GM21390 (cell line): Measurements from ENCODE around the gene PAIP1.
"Not testable (repeated sequence)": the region's sequence is repeated elsewhere in the genome, so short reads cannot be mapped to it uniquely, and the experiment has no call there.

Experiments
- ATAC-seq: cut with Tn5 transposase; IDR thresholded peaks from one replicate; pipeline ENCODE4 v1.9.1; 2021; ENCODE audit not compliant: unreplicated experiment

The PAIP1 gene, protein sequence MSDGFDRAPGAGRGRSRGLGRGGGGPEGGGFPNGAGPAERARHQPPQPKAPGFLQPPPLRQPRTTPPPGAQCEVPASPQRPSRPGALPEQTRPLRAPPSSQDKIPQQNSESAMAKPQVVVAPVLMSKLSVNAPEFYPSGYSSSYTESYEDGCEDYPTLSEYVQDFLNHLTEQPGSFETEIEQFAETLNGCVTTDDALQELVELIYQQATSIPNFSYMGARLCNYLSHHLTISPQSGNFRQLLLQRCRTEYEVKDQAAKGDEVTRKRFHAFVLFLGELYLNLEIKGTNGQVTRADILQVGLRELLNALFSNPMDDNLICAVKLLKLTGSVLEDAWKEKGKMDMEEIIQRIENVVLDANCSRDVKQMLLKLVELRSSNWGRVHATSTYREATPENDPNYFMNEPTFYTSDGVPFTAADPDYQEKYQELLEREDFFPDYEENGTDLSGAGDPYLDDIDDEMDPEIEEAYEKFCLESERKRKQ

DNA sequence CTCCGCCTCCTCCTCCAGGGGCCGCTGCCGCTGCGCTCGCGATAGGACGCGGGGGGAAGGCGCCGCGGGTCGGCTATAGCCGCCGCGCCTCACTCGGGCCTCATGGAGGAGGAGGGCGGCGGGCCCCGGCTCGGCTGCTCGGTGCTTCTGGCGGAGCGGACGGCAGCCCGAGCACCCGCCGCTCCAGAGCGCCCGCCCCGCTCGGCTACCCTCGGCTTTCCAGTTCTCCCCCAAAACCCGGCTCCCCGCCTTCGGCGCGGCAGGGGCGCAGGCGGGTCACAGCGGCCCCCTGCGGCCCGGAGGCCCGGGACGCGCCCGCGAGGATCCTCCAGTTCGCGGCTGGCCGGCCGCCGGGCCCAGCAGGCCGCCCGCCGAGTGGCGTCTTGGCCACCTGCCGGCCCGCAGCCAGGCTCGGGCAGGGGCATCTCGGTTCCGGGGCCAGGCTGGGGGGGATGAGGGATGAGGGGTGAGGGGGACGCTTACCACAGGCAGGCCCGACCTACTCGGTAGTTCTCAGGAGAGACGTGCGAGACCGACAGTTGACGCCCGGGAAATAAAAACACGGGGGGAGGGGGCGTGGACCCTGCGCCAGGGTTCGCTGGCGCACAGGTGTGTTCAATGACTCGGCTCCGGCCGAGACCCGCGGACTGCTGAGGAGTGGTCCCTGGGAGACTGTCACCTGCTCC lies at the start of gene PAIP1:
Gene PAIP1 (minus strand): TSS at position 221 of the 686 bp plus-strand sequence. CDS start 231 bp downstream, outside the sequence.
- ATAC-seq, result peak; percentile 77

DNA sequence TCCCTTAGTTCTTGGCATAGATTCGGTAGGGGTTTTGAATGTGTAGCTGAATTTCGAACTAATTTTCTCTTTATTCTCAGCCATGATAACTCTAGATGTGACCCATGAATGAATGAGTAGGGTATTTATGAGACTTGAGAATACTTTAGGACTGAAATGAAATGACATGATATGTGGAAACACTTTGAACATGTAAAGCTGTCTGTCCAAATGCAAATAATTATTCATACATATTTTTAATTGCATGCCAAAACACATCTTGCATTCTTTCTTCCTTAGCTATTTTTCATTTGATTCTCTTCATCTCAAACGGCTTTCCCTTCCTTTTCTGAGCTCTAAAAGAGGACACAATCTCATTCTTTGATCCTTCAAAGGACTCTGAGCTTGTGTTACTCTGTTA lies 49.5 kb upstream of the PAIP1 start:
- no peak for ATAC-seq

DNA sequence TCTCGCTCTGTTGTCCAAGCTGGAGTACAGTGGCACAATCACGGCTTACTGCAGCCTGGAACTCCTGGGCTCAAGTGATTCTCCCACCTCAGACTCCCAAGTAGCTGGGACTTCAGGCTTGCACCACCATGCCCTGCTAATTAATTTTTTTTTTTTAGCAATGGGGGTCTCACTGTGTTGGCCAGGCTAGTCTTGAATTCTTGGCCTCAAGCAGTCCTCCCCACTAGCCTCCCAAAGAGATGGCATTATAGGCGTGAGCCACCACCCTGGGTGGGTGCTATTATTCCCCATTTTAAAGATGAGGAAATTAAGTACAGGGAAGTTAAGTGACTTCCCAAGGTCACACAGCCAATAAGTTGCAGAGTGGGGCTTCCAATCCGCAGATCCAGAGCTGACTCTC lies 47.8 kb upstream of the PAIP1 start:
- ATAC-seq, result no peak

DNA sequence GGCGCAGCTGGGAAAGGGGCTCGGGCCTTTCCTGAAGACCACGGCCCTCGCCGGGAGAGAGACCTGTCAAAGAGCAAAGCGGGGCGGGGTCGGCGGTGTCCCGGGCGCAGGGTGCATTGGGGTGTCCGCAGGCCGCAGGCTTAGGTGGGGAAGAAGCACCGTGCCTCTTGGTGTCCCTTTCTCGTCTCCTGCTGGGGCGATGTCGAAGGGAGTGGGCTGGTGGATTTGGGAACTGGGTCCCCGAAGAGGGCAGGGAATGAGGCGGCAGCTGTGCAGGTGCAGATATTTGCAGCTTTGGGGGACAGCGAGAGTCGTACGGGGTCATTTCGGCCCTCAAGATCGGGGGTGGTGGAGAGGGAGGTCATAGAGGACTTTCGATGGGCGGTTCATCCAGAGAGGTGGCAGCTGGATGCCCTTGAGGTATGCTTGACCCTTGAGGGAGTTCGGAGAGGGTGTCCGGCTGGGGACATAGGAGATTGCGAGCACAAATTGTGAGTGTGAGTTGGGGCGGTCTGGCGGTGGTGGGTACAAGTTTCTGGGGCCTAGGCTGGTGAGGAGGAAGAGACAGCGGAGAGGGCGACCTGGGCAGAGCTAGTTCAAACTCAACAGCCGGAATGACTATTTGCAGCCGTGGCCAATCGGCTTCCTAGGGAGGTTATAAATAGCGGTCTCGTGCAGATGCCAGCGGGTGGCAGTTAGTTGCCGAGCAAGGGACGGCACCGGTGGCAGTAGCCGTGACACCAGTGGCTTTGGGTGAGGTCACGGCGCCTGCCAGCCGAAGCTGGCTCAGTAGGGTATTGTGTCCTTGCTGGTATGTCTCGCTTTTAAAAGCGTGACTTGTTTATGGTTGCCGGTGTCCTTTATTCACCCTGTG lies 46.7 kb upstream of the PAIP1 start:
- ATAC-seq, result peak; percentile 42

DNA sequence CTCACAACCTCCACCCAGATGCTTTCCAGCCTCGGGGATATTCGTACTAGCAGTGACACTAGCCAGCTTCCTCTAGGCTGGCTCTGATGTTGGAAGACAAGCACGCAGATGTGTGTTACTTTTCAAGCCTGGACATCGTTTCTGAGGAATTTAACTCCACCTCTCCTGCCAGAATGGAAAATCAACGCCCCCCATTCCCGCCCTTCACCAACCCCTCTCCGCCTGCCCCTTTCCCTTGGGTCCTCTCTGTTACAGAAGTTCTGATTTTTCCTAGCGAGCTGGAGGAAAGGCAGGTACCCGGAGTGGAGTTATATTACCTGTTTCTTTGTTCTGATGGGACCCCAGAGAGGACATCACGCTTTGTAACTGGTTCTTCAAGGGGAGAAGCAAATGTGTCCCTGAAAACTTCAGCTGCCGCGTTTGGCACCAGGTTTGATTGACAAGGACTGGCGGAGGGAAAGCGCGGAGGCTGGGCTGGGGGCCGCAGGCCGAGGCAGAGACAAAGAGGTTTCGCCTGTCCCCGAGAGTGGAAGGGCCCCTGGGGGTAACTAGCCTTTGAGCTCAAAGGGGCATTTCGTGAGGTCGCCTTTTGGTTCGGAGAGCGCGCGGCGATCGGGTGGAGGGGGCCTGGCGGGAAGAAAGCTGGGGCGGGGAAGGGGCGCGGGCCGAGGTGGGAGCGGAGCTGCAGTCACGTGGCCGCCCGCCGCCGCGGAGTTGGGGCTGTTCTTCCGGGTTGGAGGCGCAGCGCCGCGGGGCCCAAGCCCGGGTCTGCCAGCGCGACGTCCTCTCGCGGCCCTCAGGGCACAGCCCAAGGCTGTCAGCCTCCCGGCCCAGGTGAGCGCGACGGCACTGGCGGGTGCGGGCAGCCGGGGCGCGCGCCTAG lies 45.8 kb upstream of the PAIP1 start, which contains the start of gene NNT:
Gene NNT (plus strand): TSS at position 720 of the 883 bp plus-strand sequence. CDS start 6,016 bp downstream, outside the sequence.
- peak; percentile 76 for ATAC-seq

DNA sequence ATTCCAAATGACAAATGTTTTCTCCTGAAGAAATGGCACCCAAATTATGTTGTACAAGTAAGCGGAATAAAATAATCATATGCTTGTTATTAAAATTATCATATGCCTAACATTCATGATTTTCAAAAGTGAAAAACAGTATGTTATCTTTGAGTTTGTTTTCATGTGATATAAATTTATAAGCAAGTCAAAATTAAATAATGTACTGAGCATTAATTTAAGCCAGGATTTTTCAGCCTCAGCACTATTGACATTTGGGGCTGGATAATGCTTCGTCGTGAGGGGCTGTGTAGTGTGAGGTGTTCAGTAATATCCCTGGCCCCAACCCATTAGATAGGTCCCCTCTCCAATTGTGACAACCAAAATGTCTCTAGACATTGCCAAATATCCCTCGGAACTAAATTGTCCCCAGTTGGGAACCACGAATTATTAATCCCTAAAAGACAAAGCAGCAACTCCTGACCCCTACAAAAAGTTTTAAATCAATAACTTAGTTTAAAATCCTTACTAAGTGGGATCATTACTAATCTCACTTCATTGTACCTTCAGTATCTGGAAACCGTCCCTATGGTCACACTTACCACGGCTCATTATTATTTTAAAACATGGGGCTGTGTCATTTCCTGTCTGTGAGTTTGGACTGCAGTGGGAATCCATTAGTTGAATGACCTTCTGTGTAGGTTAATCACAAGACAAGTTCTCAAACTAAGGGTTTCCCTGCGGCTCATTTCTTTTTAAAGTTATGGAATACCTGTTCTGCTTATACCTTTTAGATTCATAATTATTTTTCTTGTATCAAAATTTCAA lies 44.8 kb upstream of the PAIP1 start:
- ATAC-seq, result peak; percentile 29

DNA sequence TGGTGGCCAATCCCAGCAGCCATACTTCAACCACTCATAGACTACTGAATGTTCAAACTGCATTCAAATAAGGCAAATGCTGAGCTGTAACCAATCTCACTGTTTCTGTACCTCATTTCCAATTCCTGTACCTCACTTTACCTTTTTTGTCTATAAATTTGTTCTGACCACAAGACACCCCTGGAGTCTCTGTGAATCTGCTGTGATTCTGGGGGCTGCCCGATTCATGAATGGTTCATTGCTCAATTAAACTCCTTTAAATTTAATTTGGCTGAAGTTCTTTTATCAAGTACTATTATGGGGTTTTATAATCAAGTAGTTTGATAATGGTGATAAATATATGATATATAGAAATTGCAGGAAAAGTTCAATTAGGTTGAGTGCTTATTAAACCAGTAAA lies 42.0 kb upstream of the PAIP1 start:
- not testable (repeated sequence) for ATAC-seq

DNA sequence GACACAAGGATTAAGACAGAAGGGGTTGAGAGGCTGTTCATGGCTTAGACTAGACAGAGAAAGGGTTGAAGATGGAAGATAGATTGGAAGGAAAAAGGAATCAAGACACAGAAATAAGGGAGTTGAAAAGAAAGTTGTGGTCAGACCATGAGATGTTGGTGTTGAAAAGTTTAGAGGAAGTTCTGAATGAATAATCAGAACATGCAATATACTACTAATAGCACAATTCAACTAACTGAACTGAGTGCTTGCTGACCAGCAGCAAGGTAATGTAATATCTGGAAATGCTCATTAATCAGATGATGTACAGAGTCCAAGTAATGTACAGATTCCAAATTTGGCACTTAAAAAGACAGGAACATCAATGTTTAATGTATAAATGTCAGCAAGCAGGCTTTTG lies 35.5 kb upstream of the PAIP1 start:
- no peak for ATAC-seq

DNA sequence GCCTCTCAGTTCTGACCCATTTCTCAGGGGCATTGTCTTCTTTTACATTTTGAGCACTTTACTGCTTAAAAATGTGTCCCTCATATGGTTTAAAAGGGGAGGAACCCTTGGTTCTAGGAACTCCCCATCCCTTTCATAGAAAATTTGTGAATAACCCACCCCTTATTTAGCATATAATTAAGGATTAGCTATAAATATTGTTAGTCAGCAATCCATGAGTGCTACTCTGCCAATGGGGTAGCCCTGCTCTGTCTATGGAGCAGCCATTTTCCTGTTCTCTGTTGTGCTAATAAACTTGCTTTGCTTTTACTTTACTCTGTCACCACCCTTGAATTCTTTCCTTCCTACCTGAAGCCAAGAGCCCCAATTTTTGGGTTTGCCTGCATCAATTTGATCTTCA lies 33.8 kb upstream of the PAIP1 start:
- ATAC-seq, result no peak

DNA sequence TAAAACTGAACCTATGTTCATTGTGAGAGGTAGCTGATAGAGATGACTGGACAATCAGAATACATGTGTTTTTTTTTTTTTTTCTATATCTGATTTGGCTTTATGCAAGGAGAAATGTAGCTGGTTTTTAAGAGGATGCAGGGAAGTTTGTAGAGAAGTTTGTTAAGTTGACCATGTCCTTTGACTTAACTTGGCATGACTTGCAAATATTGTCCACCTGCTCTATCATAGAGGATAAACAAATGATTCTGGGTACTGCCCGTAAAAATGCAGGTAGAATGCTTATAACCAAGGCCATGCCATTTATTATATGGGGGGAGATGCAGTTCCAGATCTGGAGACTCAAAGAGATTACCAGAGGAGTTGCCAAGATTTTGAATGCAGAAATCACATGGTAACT lies 32.4 kb upstream of the PAIP1 start:
- no peak for ATAC-seq

DNA sequence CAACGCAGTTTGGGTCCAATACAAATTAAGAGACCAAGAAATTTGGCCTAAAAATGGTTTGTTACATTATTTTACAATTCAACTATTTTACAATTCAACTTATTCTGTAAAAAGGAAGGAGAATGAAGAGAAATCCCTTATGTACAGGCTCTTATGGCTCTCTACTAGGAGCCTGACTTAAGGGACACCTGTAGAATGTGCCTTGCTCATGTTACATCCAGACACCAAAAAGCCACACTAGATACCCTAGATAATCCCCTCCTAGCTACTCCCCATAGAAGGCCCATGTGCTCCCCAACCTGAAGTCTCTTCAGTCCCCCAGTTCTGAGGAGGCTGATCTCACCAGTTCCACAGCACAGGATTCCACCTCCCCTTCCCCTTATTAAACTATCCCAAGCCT lies 32.0 kb upstream of the PAIP1 start:
- no peak for ATAC-seq

DNA sequence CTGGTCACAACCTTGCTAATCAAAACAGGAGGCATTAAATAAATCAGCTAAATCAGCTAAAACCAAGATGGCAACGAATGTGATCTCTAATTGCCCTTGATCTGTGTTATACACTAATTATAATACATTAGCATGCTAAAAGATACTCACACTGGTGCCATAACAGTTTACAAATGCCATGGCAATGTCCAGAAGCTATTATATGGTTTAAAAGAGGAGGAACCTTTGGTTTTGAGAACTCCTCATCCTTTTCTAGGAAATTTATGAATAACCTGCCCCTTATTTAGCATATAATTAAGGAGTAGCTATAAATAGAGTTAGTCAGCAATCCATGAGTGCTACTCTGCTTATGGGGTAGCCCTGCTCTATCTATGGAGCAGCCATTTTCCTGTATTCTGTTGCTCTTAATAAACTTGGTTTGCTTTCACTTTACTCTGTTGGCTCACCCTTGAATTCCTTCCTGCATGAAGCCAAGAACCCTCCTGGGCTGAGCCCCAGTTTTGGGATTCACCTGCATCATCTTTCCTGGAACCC lies 27.4 kb upstream of the PAIP1 start:
- ATAC-seq, result no peak

DNA sequence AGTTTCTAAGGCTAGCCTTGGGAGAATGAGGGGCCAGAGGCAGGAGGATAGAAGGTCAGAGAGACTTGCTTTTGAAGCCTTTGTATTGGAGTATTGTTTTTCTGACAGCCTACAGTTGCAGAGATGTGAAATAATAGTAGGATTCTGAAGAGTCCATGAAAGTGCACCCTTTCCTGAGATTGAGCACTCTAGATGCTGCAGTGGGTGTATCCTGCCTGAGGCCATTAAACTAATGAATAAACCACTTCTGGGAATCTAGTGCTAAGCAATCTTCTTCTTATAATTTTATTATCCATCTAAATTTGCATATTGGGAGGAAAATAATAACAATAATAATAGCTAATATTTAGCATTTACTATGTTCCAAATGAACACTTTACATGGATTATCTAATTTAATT lies 26.8 kb upstream of the PAIP1 start:
- ATAC-seq, result no peak

DNA sequence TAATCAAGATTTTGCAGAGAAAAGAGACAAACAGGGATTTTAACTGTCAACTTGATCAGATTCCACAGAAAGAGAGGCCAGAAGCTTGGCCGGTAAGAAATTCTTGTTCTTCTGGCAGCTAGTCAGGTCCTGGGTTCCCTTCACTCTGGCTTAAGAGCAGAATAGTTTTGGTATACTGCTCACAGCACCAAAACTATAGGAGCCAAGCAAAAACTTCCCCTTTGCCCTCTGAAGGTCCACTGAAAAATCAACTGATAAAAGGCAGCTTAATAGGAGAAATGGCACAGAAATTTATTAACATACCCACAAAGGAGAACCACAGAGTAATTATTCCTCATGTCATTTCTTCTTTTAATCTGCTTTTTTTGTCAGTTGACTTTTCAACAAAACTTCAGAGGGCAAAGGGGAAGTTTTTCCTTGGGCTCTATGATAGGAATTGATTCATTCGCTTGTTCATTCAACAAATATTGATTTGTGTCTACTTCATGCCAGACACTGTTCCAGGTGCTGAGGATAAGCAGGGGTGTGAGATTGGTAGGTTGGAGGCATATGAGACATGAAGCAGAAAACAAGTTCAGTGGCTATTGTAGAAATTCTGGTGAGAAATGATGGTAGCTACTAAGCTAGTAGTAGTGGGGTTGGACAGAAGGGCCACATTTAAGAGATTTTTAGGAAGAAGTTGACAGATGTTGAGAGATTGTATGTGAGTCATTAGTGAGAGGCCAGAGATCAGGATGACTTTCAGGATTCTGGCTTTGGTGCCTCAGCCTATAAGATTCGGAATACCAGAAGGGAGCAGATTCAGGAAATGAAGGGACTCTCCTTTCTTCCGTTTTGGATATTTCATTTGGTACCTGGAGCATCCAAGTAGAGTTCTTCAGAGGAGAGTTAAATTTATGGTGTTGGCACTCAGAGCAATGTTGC lies 25.5 kb upstream of the PAIP1 start:
- ATAC-seq, result no peak

DNA sequence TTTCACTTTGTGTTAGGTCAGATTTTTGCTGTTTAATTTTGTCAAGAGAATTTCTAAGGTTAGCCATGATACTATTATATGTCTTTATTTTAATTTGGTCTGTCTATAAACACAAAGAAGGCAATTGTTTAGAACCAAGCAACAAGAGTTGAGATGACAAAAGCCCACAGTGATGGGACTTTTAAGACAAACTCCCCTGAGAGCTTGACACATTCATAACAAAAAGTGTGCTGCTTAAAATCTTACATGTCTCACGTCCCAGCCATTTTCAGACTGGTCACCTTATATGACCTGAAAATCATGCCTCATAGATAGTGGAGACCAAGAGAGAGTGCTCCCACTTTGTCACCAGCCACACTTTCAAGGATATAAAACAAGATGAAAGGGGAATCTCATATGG lies 24.5 kb upstream of the PAIP1 start:
- ATAC-seq, result no peak

DNA sequence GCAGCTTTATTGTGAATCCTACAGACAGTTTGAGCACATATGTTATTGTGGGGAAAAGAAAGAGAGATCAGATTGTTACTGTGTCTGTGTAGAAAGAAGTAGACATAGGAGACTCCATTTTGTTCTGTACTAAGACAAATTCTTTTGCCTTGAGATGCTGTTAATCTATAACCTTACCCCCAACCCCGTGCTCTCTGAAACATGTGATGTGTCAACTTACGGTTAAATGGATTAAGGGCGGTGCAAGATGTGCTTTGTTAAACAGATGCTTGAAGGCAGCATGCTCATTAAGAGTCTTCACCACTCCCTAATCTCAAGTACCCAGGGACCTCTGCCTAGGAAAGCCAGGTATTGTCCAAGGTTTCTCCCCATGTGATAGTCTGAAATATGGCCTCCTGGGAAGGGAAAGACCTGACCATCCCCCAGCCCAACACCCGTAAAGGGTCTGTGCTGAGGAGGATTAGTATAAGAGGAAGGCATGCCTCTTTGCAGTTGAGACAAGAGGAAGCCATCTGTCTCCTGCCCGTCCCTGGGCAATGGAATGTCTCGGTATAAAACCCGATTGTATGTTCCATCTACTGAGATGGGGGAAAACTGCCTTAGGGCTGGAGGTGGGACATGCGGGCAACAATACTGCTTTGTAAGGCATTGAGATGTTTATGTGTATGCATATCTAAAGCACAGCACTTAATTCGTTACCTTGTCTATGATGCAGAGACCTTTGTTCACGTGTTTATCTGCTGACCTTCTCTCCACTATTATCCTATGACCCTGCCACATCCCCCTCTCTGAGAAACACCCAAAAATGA lies 23.7 kb upstream of the PAIP1 start:
- not testable (repeated sequence) for ATAC-seq

DNA sequence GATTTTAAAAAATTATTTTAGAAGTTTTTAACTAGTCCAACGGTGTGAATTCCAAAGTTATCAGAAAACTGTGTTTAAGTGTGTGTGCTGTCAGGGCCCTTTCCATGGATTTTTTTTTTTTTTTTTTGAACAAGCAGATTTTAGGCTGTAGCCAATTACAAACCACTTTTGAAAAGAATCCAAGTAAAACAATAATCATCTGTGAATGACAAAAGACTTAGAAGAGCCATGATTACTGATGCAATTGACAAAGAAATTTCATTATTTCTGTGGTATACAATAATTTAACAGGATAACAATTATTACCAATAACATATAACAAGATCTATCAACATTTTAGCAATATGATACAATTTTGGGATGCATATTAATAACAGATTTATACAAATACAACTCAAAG lies 16.2 kb upstream of the PAIP1 start:
- ATAC-seq, result no peak
